22Rv1 (cell line): ENCODE measurements around the gene FASTKD1.
"Not testable (repeated sequence)": the region's sequence is repeated elsewhere in the genome, so short reads cannot be mapped to it uniquely, and the experiment has no call there.

Experiments
- H3K27ac ChIP-seq: fragments of 450-650 bp; 2 replicates; pipeline ENCODE4 v1.5.1; 2017
- CTCF ChIP-seq: fragments of 450-650 bp; IDR thresholded peaks from 2 replicates; pipeline ENCODE4 v1.5.1; 2017; ENCODE audit warnings: mild to moderate bottlenecking
- ZFX ChIP-seq: fragments of 450-650 bp; IDR thresholded peaks from 2 replicates; pipeline ENCODE4 v1.6.1; 2017; ENCODE audit warnings: antibody characterized with exemption, borderline replicate concordance

FASTKD1 gene

DNA sequence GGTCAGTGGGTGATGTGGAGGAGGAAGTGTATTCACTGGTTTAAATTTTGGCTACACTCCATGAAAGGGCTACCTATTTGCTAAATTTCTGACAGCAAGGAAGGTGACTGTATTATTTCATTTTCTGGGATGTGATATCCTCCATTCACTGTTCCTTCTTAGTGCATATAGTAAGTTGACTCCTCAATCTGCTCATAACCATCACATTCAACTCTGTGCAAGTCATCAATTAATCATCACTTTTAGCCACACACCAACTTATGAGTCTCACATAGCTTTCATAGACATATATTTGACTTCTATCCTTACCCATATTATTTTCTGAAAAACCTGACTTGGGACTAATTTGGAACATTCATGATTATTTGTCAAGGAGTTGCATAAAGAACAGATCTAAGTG is 47.2 kb downstream of the FASTKD1 start:
- TF ChIP-seq ZFX (no peak), CTCF (no peak)
- no peak overlapping the region for H3K27ac ChIP-seq

GRCh38 chr2:169525434-169525833 is 48.2 kb downstream of the FASTKD1 start:
- no peak overlapping the region for H3K27ac ChIP-seq
- no peak for TF ChIP-seq ZFX
- TF ChIP-seq CTCF = no peak

- TF ChIP-seq ZFX = no peak
Measured at GRCh38 chr2:169523681-169524080, 50.0 kb downstream of the FASTKD1 start.

DNA sequence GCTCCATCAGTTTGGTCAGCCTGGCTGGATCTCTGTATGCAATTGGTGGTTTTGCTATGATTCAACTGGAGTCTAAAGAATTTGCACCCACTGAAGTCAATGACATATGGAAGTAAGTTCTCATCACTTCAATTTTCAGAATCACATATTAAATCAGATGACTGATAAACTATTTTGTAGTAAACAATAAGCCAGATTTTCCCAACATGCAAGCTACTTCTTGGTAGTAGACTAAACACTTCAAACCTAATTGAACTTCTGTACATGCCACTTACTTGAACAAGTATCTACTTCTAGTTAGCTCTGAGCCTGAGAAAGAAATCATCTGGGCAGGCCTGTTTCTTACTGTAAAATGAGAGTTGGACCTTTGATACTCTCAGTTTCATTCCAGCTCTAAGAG is 52.8 kb downstream of the FASTKD1 start:
- H3K27ac ChIP-seq = no peak overlapping the region

More at GRCh38 chr2:169523681-169524080, 50.0 kb downstream of the FASTKD1 start:
- H3K27ac ChIP-seq = no peak overlapping the region

GRCh38 chr2:169516488-169516995 is 57.1 kb downstream of the FASTKD1 start:
- H3K27ac ChIP-seq = not testable (repeated sequence)

More for the DNA sequence above, 52.8 kb downstream of the FASTKD1 start:
- no peak for TF ChIP-seq ZFX
- TF ChIP-seq CTCF = no peak

GRCh38 chr2:169514758-169515157 is 58.9 kb downstream of the FASTKD1 start:
- not testable (repeated sequence) for H3K27ac ChIP-seq

- no peak for TF ChIP-seq CTCF
- no peak for TF ChIP-seq ZFX
- no peak overlapping the region for H3K27ac ChIP-seq
Measured at GRCh38 chr2:169513926-169514325, 59.7 kb downstream of the FASTKD1 start.

DNA sequence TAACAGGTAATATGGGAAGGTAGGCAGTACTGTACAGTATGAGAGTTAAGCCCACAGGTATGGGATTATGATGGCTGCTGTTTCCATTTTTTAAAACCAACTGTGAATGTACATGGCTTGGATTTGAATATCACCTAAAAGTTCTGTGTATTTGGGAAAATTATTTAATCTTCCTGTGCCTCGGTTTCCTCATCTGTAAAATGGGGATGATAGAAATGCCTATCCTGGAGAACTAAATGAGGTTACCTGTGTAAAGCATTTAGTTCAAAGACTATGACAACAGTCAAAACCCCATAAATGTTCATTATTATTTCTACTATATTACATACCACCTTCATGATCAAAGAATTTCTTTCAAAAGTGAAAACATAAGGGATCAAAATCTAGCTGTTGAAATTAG is 60.6 kb downstream of the FASTKD1 start:
- H3K27ac ChIP-seq = no peak overlapping the region
- no peak for TF ChIP-seq CTCF
- no peak for TF ChIP-seq ZFX

GRCh38 chr2:169512525-169512924 is 61.1 kb downstream of the FASTKD1 start:
- TF ChIP-seq CTCF = no peak
- no peak for TF ChIP-seq ZFX
- H3K27ac ChIP-seq = no peak overlapping the region
